LNCaP clone FGC (cell line): ENCODE data around the gene MYL3.

Source experiments
- DNase-seq: peaks from one replicate; pipeline ENCODE4 v3.0.0-alpha.2; 2011; ENCODE audit warnings: low read depth
- H3K4me3 ChIP-seq: 2 replicates; pipeline ENCODE4 v1.5.1; 2011; ENCODE audit warnings: mild to moderate bottlenecking, low read depth, low read length, control low read depth
- TF ChIP-seq, protein P1 (sequence below): IDR thresholded peaks from 2 replicates; pipeline ENCODE4 v1.5.1; 2012; ENCODE audit warnings: mild to moderate bottlenecking; ENCODE audit not compliant: control insufficient read depth, insufficient read depth; ENCODE audit errors: extremely low read depth

MYL3 gene

DNA sequence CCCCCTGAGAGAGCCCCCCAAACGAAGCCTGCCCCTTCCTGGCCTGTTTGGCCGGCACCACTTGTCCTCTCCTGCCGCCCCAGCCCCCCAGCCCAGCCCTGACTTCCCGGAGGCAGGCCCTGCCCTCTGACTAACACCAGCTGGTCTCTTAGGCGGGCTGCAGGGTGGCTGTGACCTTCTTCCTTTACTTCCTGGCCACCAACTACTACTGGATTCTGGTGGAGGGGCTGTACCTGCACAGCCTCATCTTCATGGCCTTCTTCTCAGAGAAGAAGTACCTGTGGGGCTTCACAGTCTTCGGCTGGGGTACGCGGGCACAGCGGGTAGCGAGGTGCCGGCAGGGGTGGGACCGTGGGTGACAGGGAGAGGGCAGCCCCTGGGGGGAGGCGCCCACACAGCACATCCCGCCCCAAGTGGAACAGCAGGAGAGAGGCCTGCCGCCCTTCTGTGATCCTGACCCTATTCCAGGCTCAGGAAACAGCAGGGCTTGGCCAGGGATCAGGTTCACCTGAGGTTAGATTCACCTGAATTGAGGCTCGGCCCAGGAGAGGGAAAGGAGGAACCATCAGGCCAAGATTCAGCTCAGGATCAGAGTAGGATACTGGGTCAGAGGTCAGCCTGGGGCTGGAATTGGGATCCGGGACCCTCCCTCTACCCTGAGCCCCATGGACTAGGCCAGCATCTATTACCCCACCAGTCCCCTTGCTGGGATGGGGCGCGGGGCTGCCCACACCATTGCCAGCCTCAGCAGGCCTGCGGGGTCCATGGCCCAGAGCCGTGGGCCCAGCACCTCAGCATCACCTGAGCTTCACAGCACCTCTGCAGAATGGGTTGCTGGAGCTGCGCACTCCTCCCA lies 36.1 kb upstream of the MYL3 start:
- H3K4me3 ChIP-seq, result no peak overlapping the region
- TF ChIP-seq, protein P1, sequence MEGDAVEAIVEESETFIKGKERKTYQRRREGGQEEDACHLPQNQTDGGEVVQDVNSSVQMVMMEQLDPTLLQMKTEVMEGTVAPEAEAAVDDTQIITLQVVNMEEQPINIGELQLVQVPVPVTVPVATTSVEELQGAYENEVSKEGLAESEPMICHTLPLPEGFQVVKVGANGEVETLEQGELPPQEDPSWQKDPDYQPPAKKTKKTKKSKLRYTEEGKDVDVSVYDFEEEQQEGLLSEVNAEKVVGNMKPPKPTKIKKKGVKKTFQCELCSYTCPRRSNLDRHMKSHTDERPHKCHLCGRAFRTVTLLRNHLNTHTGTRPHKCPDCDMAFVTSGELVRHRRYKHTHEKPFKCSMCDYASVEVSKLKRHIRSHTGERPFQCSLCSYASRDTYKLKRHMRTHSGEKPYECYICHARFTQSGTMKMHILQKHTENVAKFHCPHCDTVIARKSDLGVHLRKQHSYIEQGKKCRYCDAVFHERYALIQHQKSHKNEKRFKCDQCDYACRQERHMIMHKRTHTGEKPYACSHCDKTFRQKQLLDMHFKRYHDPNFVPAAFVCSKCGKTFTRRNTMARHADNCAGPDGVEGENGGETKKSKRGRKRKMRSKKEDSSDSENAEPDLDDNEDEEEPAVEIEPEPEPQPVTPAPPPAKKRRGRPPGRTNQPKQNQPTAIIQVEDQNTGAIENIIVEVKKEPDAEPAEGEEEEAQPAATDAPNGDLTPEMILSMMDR, result no peak

DNA sequence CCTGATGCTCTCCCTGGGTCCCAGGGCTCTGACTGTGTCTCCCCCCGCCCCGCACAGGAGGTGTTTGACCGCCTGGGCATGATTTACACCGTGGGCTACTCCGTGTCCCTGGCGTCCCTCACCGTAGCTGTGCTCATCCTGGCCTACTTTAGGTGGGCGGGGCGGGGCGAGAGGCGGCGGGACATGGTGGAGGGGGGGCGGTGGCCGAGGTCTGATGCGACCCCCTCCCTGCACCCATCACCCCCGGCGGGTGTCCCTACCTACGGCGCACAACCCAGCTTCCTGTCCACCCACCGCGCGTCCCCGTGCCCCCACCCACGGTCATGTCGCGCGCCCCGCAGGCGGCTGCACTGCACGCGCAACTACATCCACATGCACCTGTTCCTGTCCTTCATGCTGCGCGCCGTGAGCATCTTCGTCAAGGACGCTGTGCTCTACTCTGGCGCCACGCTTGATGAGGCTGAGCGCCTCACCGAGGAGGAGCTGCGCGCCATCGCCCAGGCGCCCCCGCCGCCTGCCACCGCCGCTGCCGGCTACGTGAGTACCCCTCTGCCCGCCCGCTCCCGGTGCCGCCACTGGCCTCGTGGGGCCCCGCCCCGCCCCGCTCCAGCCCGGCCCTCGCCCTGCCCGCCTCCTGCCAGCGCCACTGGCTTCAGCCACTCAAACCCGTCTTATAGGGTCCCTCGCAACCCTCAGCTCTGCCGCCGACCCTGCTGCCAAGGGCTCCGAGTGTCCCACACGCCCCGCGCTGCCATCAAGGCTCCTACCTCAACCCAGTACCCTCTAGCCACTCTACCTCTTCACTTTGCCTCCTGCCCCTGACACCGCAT lies 35.3 kb upstream of the MYL3 start:
- TF ChIP-seq, protein P1, result no peak
- no peak overlapping the region for H3K4me3 ChIP-seq
- no peak for DNase-seq

More for the DNA sequence above, 36.1 kb upstream of the MYL3 start:
- no peak for DNase-seq

DNA sequence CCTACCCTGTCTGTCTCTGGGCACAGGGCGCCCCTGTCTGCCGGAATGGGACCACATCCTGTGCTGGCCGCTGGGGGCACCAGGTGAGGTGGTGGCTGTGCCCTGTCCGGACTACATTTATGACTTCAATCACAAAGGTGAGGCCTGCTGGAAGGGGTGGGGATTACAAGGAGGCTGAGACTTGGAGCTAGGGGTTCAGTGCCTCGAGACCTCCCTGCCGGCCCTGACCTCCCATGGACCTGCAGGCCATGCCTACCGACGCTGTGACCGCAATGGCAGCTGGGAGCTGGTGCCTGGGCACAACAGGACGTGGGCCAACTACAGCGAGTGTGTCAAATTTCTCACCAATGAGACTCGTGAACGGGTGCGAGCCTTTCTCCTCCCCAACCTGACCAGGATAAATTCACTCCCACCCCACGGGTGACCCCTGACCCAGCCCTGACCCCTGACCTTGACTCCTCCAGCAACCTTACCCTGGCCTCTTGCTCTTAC lies 34.6 kb upstream of the MYL3 start:
- TF ChIP-seq, protein P1, result no peak
- DNase-seq, result no peak
- no peak overlapping the region for H3K4me3 ChIP-seq

DNA sequence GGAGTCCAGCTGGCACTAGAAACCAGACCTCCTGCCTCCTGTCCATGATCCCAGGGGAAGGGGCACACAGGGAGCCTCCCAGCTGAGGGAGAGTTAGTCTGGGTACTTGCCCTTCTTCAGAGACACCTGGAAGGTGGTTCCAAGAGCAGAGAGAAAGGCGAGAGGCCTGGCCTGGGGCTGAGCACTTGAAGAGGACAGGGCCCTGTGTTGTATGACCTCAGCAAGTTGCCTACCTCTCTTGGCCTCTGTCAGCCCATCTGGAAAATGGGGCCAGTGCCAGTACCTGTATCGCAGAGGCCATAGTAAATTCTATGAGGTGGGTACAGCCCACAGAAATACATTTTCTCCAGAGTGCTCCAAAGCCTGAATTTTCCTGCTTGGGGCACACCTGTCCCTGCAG lies 33.8 kb upstream of the MYL3 start:
- H3K4me3 ChIP-seq, result no peak overlapping the region
- DNase-seq, result no peak
- TF ChIP-seq, protein P1, result no peak

DNA sequence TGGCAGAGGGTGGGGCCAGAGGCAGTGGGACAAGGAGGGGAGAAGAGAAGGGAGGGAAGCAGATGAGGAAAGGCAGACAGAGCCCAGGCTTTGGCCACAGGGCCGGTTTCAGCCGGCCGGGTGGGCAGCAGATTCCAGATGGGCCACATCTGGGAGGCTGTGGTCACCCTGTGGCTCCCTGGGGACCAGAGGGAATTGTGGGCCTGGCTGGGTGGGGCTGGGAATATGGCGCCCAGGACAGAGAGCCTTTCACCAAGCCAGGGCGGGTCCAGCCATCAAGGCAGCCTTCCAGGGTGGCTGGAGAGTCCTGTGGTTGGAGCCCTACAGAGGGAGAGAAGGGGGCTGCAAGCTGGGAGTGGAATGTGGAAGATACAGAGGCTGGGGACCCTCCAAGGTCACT lies 33.1 kb upstream of the MYL3 start:
- no peak for DNase-seq
- H3K4me3 ChIP-seq, result no peak overlapping the region
- TF ChIP-seq, protein P1, result no peak

DNA sequence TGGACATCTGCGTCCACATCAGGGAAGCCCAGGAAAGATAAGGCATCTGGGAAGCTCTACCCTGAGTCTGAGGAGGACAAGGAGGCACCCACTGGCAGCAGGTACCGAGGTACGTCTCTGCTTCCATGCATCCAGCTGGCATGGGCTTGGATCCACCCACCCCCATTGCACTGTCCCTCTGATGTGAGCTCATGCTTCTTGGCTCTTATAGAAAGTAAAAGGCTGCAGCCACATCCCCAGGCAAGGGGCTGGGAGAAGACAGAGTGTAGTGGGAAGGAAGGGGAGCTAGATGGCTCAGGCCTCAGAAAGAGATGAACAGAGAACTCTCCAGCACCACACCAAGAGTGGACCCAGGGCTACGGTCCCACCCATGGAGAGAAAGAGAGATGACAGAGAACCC lies 32.5 kb upstream of the MYL3 start:
- TF ChIP-seq, protein P1, result no peak
- H3K4me3 ChIP-seq, result no peak overlapping the region
- DNase-seq, result no peak
